CD1c-positive myeloid dendritic cell (primary cell): Measurements from ENCODE around the gene DNM2.
A peak's percentile ranks its signal among the peaks of the same experiment; 100 is the strongest.

Experiments
- DNase-seq: peaks from one replicate; pipeline ENCODE4 v3.0.0-alpha.2; 2016; ENCODE audit errors: extremely low spot score

Gene DNM2

GRCh38 chr19:10815969-10816644 is 98.2 kb downstream of the DNM2 start:
- no peak for DNase-seq

GRCh38 chr19:10816691-10817090 is 98.8 kb downstream of the DNM2 start:
- no peak for DNase-seq

GRCh38 chr19:10817291-10818038 is 99.6 kb downstream of the DNM2 start:
- DNase-seq: no peak

DNA sequence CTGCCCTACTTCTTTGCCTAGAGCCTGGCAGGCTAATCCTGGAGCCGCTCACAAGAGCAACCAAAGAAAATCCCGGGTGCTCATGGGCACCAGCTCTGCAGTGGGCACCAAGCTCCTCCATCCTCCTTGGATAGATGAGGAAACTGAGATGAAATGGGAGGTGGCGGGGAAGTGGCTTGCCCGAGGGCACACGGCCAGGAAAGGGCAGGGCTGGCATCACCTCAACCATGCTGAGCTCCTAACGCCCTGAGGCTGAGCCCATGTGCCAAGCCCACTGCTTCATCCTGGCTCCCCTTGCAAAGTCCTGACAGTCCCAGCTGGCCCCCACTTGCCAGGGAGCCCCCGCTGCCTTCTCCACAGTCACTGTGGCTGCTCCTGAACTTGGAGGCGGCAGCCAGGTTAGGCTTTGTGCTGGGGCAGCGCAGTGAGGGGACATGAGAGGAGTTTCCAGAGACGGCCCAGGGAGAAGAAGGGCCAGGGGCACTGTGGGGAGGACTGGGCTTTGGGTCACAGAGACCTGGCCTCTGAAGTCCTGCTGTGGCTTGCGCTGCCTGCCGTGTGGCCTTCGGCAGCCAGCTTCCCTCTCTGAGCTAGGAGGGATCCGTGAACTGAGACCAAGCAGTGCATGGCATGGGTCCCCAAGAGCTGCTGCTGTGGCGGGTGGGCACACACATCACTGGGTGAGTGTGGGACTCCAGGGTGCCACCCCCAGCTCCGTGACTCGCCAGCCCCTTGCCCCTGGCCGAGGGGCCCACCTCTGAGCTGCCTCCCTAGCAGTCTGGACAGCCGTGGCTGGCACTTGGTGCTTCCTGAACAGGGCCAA is 100.6 kb downstream of the DNM2 start:
- no peak for DNase-seq

- no peak for DNase-seq
Observed at GRCh38 chr19:10819124-10820060, 101.5 kb downstream of the DNM2 start.

DNA sequence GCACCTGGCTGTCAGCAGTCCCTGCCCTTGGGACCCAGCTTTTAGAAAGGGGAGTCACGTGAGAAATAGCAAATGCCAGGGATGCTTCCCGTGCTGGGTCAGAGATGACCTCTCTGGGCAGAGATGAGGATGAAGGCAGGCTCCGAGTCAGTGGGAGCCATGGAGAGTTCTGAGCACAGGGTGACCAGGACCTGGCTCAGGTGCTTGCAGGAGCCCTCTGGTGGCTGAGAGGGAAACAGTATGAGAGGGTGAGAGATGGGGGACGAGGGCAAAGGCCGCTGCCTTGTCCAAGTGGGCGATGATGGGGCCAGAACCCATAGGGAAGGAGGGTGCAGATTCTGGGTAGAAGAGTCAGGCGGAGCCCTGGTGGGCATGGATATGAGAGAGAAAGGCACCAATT is 102.3 kb downstream of the DNM2 start:
- DNase-seq: no peak

- no peak for DNase-seq
Observed at GRCh38 chr19:10823690-10824089, 105.8 kb downstream of the DNM2 start.

DNA sequence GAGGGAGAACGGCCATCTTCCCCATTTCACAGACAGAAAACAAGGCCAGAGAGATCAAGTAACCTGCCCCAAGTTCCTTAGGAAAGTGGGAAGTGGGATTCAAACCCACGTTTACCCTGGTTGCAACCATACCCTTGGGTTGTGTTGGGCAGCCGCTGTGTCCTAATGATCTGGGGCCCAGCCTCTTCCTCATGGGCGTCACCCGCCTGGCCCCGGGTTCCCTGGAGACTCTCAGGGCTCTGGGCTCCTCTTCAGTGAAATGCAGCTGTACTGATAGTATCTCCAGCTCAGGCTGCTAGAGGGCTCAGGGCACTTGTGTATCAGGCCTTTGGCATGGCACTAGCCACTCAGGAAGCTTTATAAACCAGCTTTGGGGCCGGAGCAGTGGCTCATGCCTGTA is 108.4 kb downstream of the DNM2 start:
- peak; percentile 71 for DNase-seq

DNA sequence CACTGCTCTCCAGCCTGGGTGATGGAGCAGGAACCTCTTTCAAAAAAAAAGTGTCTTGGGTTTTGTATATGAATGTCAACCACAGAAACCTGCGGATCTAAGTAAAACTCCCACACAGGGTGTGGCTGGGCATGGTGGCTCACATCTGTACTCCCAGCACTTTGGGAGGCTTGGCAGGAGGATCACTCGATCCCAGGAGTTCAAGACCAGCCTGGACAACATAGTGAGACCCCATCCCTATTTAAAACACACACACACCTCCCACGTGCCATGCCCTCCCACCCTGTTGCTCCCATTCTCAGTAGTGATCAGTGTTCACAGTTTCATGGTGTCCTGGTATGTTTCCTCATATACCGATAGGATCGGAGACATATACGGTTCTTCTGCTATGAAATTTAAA is 109.0 kb downstream of the DNM2 start:
- peak; percentile 68 for DNase-seq

- no peak for DNase-seq
Observed at GRCh38 chr19:10828981-10829821, 111.3 kb downstream of the DNM2 start.

DNA sequence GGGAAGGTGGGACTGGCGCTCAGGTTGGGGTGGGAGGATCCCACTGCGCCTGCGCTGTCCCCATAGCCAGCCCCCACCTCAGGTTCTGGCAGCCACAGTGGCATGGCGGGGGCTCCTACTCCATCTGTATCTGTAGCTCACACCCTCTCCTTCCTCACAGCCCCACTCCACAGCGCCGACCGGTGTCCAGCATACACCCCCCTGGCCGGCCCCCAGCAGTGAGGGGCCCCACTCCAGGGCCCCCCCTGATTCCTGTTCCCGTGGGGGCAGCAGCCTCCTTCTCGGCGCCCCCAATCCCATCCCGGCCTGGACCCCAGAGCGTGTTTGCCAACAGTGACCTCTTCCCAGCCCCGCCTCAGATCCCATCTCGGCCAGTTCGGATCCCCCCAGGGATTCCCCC is 112.1 kb downstream of the DNM2 start:
- DNase-seq: no peak

- DNase-seq: no peak
Observed at GRCh38 chr19:10830370-10830769, 112.5 kb downstream of the DNM2 start.

DNA sequence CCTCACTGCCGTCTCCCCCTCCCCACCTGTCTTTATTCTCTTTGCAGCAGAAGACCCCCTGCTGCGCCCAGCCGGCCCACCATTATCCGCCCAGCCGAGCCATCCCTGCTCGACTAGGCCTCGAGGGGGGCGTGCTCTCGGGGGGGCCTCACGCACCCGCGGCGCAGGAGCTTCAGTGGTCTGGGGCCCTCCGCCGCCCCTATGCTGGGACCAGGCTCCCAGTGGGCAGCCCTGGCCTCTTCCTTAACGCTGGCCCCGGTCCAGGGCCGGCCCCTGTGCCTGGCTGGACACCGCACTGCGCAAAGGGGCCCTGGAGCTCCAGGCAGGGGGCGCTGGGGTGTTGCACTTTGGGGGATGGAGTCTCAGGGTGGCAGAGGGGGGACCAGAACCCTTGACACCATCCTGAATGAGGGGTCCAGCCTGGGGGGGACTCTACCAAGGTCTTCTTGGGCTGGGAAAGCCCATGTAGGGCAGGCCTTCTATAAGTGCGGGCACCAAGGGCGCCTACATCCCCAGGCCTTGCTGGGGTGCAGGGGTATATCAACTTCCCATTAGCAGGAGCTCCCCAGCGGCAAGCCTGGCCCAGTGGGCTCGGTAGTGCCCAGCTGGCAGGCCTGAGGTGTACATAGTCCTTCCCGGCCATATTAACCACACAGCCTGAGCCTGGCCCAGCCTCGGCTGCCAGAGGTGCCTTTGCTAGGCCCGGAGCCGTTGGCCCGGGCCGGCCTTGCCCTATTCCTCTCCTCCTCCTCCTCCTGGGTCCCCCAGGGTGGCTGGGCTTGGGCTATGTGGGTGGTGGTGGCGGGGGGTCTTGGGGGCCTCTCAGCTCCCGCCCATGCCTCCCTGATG is 113.3 kb downstream of the DNM2 start:
- no peak for DNase-seq

GRCh38 chr19:10831987-10832938 is 114.4 kb downstream of the DNM2 start:
- no peak for DNase-seq

- DNase-seq: no peak
Observed at GRCh38 chr19:10832939-10833296, 115.0 kb downstream of the DNM2 start.

DNA sequence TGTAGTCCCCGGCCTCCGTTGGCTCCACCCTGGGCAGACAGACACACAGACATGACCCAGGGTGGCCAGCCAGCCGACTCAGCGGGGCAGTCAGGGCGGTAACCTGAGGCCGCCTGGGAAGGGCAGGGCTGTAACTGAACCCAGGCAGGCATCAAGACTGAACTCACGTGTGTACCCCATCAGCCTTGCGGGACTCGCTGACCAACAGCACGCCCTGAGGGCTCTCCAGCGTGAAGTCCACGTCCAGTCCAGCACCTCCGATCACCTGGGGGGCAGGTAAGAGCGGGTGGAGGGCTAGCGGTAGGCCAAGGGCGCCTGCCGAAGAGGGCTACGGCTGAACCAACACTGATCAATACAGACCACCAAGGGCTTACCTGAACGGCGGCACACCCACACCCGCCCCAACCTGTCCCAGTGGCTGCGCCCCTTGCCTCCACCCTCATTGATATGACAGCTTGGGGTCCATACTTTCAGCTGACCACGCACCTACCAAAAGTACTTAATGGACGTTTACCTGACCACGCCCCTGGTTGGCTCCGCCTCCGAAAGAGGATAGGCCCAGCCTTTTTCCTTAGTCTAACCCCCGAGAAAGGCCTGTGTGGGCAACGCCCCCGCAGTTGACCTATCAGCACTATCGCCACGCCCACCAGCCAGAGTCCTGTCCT is 117.3 kb downstream of the DNM2 start:
- no peak for DNase-seq

GRCh38 chr19:10835754-10836478 is 118.0 kb downstream of the DNM2 start, which contains the start of gene TMED1:
TMED1 (minus strand) TSS chr19:10836212; CDS start chr19:10836191, 21 bp downstream.
- peak; percentile 98 for DNase-seq
